Activated CD8-positive, alpha-beta memory T cell treated with anti-CD3 and anti-CD28 coated beads, Interleukin-2, amount 50 U/mL, for 4 hours (primary cell): ENCODE results near the gene PRKX.
"Not testable (repeated sequence)": the region's sequence is repeated elsewhere in the genome, so short reads cannot be mapped to it uniquely, and the experiment has no call there.

ENCODE experiments used
- DNase-seq: peaks from one replicate; pipeline ENCODE4 v3.0.0-alpha.2; 2020

PRKX gene

GRCh38 chrX:3707673-3708274 is 5.7 kb downstream of the PRKX start:
- DNase-seq, result not testable (repeated sequence)

GRCh38 chrX:3706481-3706880 is 7.0 kb downstream of the PRKX start:
- no peak for DNase-seq

GRCh38 chrX:3703251-3703650 is 10.2 kb downstream of the PRKX start:
- DNase-seq, result not testable (repeated sequence)

GRCh38 chrX:3702095-3702494 is 11.4 kb downstream of the PRKX start:
- DNase-seq, result not testable (repeated sequence)

- not testable (repeated sequence) for DNase-seq
These were observed 12.0 kb downstream of the PRKX start for GRCh38 chrX:3701445-3701928.

GRCh38 chrX:3699821-3700381 is 13.5 kb downstream of the PRKX start:
- no peak for DNase-seq

GRCh38 chrX:3697701-3698279 is 15.7 kb downstream of the PRKX start:
- no peak for DNase-seq

- DNase-seq, result no peak
These were observed 16.2 kb downstream of the PRKX start for GRCh38 chrX:3697220-3697684.

GRCh38 chrX:3695536-3695935 is 17.9 kb downstream of the PRKX start:
- no peak for DNase-seq

GRCh38 chrX:3690140-3690539 is 23.3 kb downstream of the PRKX start:
- DNase-seq, result no peak

GRCh38 chrX:3683236-3683635 is 30.2 kb downstream of the PRKX start:
- not testable (repeated sequence) for DNase-seq

GRCh38 chrX:3680459-3680858 is 33.0 kb downstream of the PRKX start:
- DNase-seq, result no peak

GRCh38 chrX:3679669-3680068 is 33.8 kb downstream of the PRKX start:
- no peak for DNase-seq

GRCh38 chrX:3678328-3678727 is 35.1 kb downstream of the PRKX start:
- no peak for DNase-seq

GRCh38 chrX:3674881-3675280 is 38.6 kb downstream of the PRKX start:
- DNase-seq, result no peak

- no peak for DNase-seq
These were observed 43.5 kb downstream of the PRKX start for GRCh38 chrX:3669841-3670475.

- DNase-seq, result no peak
These were observed 46.5 kb downstream of the PRKX start for GRCh38 chrX:3666975-3667374.

GRCh38 chrX:3664921-3665320 is 48.5 kb downstream of the PRKX start:
- no peak for DNase-seq

GRCh38 chrX:3663576-3664250 is 49.7 kb downstream of the PRKX start:
- not testable (repeated sequence) for DNase-seq

GRCh38 chrX:3659761-3660160 is 53.7 kb downstream of the PRKX start:
- DNase-seq, result no peak

- no peak for DNase-seq
These were observed 58.3 kb downstream of the PRKX start for GRCh38 chrX:3655181-3655580.

GRCh38 chrX:3653111-3653510 is 60.3 kb downstream of the PRKX start:
- no peak for DNase-seq

GRCh38 chrX:3651277-3651676 is 62.2 kb downstream of the PRKX start:
- DNase-seq, result no peak
